GM23338 (cell line): ENCODE data around the gene MKLN1. TPM values are rescaled to one million over a fixed set of nuclear protein-coding genes. Genes with fewer than 3 reads are reported as not detected.

Experiments used
- ATAC-seq: fragments of 200-7000 bp; cut with Tn5 transposase; 3 replicates; pipeline ENCODE4 v1.9.1; 2020
- DNase-seq: peaks from one replicate; pipeline ENCODE4 v3.0.0-alpha.2; 2015; ENCODE audit warnings: low spot score
- H2AFZ ChIP-seq: fragments of 200-600 bp; sonication (generic); 2 replicates; pipeline ENCODE4 v1.8.0; 2016; ENCODE audit warnings: antibody characterized with exemption, mild to moderate bottlenecking, moderate library complexity
- H3F3A ChIP-seq: fragments of 200-600 bp; sonication (generic); replicated peaks from 2 replicates; pipeline ENCODE4 v1.8.0; 2017; ENCODE audit warnings: antibody characterized with exemption, mixed run types, low read depth
- H3K27ac ChIP-seq: fragments of 200-600 bp; sonication (generic); 2 replicates; pipeline ENCODE4 v1.6.1; 2016; ENCODE audit warnings: low read depth
- H3K27me3 ChIP-seq: fragments of 200-600 bp; sonication (generic); 2 replicates; pipeline ENCODE4 v1.8.0; 2016; ENCODE audit warnings: mild to moderate bottlenecking, mixed run types, moderate library complexity; ENCODE audit not compliant: insufficient read depth
- H3K36me3 ChIP-seq: fragments of 200-600 bp; sonication (generic); 2 replicates; pipeline ENCODE4 v1.8.0; 2016; ENCODE audit warnings: mild to moderate bottlenecking; ENCODE audit not compliant: insufficient read depth
- H3K4me1 ChIP-seq: fragments of 200-600 bp; sonication (generic); 2 replicates; pipeline ENCODE4 v1.8.0; 2016; ENCODE audit warnings: mild to moderate bottlenecking, moderate library complexity; ENCODE audit not compliant: insufficient read depth
- H3K4me2 ChIP-seq: fragments of 200-600 bp; sonication (generic); 2 replicates; pipeline ENCODE4 v1.7.1; 2017; ENCODE audit warnings: mixed run types
- H3K4me3 ChIP-seq: fragments of 200-600 bp; sonication (generic); 2 replicates; pipeline ENCODE4 v1.6.1; 2016; ENCODE audit warnings: mixed run types
- H3K79me2 ChIP-seq: fragments of 200-600 bp; sonication (generic); replicated peaks from 2 replicates; pipeline ENCODE4 v1.8.0; 2017; ENCODE audit warnings: mild to moderate bottlenecking; ENCODE audit not compliant: insufficient read depth
- H3K9me2 ChIP-seq: fragments of 200-600 bp; sonication (generic); 2 replicates; pipeline ENCODE4 v1.8.0; 2017; ENCODE audit not compliant: insufficient read depth
- H4K20me1 ChIP-seq: fragments of 200-600 bp; sonication (generic); replicated peaks from 2 replicates; pipeline ENCODE4 v1.8.0; 2017; ENCODE audit warnings: mild to moderate bottlenecking; ENCODE audit not compliant: insufficient read depth
- H3K27ac Mint-ChIP-seq: 2 replicates; pipeline ENCODE4 v1.8.0; 2020; ENCODE audit warnings: inconsistent platforms, mild to moderate bottlenecking, moderate library complexity, mixed read lengths
- H3K27me3 Mint-ChIP-seq: 3 replicates; pipeline ENCODE4 v1.8.0; 2022; ENCODE audit warnings: low read depth, mild to moderate bottlenecking, moderate library complexity, mixed read lengths, inconsistent platforms; ENCODE audit not compliant: insufficient read depth, poor library complexity
- H3K36me3 Mint-ChIP-seq: 3 replicates; pipeline ENCODE4 v1.8.0; 2021; ENCODE audit warnings: low read depth, mild to moderate bottlenecking, inconsistent platforms, moderate library complexity, mixed read lengths
- H3K4me1 Mint-ChIP-seq: 3 replicates; pipeline ENCODE4 v1.8.0; 2020; ENCODE audit warnings: mild to moderate bottlenecking, inconsistent platforms, mixed read lengths
- H3K4me3 Mint-ChIP-seq: 3 replicates; pipeline ENCODE4 v1.8.0; 2021; ENCODE audit warnings: moderate library complexity, mild to moderate bottlenecking, inconsistent platforms, mixed read lengths
- H3K9me3 Mint-ChIP-seq: 3 replicates; pipeline ENCODE4 v1.8.0; 2020; ENCODE audit warnings: moderate library complexity, mild to moderate bottlenecking, inconsistent platforms, mixed read lengths
- CTCF ChIP-seq, 2 experiments: fragments of 200-600 bp in 1 of 2; sonication (generic) in 1 of 2; conservative IDR thresholded peaks; 2 replicates each; pipeline versions ENCODE4 v1.5.1 to v1.6.1; 2016 to 2017; ENCODE audit warnings: antibody characterized with exemption in 2 of 2, low read depth in 2 of 2, mild to moderate bottlenecking in 2 of 2, moderate library complexity in 1 of 2
- ETS1 ChIP-seq: IDR thresholded peaks from 2 replicates; pipeline ENCODE4 v1.6.1; 2016; ENCODE audit warnings: antibody characterized with exemption
- EZH2 ChIP-seq: fragments of 200-600 bp; sonication (generic); IDR thresholded peaks from one replicate; pipeline ENCODE4 v1.8.0; 2017; ENCODE audit warnings: antibody characterized with exemption, mild to moderate bottlenecking, low read depth; ENCODE audit not compliant: unreplicated experiment
- JUNB ChIP-seq: IDR thresholded peaks from one replicate; pipeline ENCODE4 v1.6.1; 2016; ENCODE audit warnings: antibody characterized with exemption; ENCODE audit not compliant: unreplicated experiment
- NANOG ChIP-seq: IDR thresholded peaks from 2 replicates; pipeline ENCODE4 v1.6.1; 2016; ENCODE audit warnings: antibody characterized with exemption, borderline replicate concordance
- POLR2AphosphoS5 ChIP-seq: IDR thresholded peaks from 2 replicates; pipeline ENCODE4 v1.6.1; 2016; ENCODE audit warnings: antibody characterized with exemption, low read depth
- ZNF114 ChIP-seq: fragments of 250-450 bp; sonication (Bioruptor Pico); IDR thresholded peaks from 2 replicates; pipeline ENCODE4 v1.5.0; 2020; ENCODE audit warnings: mild to moderate bottlenecking, moderate library complexity
- ZNF331 ChIP-seq: fragments of 250-450 bp; sonication (Bioruptor Pico); IDR thresholded peaks from 2 replicates; pipeline ENCODE4 v1.5.0; 2020; ENCODE audit warnings: low read depth, mild to moderate bottlenecking, moderate library complexity
- polyA plus RNA-seq: library from polyadenylated mRNA; unstranded; fragments of >200 nt; fragmentation: Nextera tagmentation; extraction: Ambion mirVana; gene quantifications from 2 replicates; pipeline ENCODE4 v1.2.1, GENCODE V29; 2016
- total RNA-seq: library from RNA; depleted of rRNA; stranded (reverse); fragments of >200 nt; shearing (Covaris generic); gene quantifications from 2 replicates; pipeline ENCODE4 v1.2.3, GENCODE V29; 2014
- TF ChIP-seq, protein P1 (sequence below): IDR thresholded peaks from one replicate; pipeline ENCODE4 v1.6.1; 2018; ENCODE audit warnings: antibody characterized with exemption; ENCODE audit not compliant: unreplicated experiment
- TF ChIP-seq, protein P2 (sequence below): fragments of 250-450 bp; sonication (Bioruptor Pico); IDR thresholded peaks from 2 replicates; pipeline ENCODE4 v1.5.0; 2020; ENCODE audit warnings: mild to moderate bottlenecking, moderate library complexity

The MKLN1 gene
- total and polyA plus RNA-seq, 2 experiments from 2014 or later = 25.3 to 46.5 TPM

GRCh38 chr7:131511071-131511470, 183.4 kb downstream of the MKLN1 start (continued):
- TF ChIP-seq POLR2AphosphoS5 (no peak), JUNB (no peak), ETS1 (no peak), ZNF114 (CRISPR knock-in tag) (no peak), ZNF331 (no peak), NANOG (no peak), EZH2 (no peak), CTCF (conservative IDR thresholded peaks at IDR 0.05; ENCODE audit: low read depth in 2 of 2) (no peak)
- TF ChIP-seq, protein P1, sequence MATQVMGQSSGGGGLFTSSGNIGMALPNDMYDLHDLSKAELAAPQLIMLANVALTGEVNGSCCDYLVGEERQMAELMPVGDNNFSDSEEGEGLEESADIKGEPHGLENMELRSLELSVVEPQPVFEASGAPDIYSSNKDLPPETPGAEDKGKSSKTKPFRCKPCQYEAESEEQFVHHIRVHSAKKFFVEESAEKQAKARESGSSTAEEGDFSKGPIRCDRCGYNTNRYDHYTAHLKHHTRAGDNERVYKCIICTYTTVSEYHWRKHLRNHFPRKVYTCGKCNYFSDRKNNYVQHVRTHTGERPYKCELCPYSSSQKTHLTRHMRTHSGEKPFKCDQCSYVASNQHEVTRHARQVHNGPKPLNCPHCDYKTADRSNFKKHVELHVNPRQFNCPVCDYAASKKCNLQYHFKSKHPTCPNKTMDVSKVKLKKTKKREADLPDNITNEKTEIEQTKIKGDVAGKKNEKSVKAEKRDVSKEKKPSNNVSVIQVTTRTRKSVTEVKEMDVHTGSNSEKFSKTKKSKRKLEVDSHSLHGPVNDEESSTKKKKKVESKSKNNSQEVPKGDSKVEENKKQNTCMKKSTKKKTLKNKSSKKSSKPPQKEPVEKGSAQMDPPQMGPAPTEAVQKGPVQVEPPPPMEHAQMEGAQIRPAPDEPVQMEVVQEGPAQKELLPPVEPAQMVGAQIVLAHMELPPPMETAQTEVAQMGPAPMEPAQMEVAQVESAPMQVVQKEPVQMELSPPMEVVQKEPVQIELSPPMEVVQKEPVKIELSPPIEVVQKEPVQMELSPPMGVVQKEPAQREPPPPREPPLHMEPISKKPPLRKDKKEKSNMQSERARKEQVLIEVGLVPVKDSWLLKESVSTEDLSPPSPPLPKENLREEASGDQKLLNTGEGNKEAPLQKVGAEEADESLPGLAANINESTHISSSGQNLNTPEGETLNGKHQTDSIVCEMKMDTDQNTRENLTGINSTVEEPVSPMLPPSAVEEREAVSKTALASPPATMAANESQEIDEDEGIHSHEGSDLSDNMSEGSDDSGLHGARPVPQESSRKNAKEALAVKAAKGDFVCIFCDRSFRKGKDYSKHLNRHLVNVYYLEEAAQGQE = no peak

- Histone ChIP-seq H2AFZ (no peak overlapping the region), H3K4me1 (peaks cover 42% of the 10 kb centered on the region), H3K27ac (peak overlapping the region; percentile 96; the same call in 1 of the 2 replicates), H3K36me3 (peaks cover 52% of the 10 kb centered on the region), H3K79me2 (peaks cover 91% of the 10 kb centered on the region), H3F3A (peaks cover 82% of the 10 kb centered on the region), H3K27me3 (no peaks in the 10 kb centered on the region), H4K20me1 (peaks cover 80% of the 10 kb centered on the region), H3K4me3 (no peak overlapping the region), H3K4me2 (no peak overlapping the region), H3K9me2 (no peaks in the 10 kb centered on the region)
- H3K9me3 Mint-ChIP-seq = no peaks in the 10 kb centered on the region
- H3K27ac Mint-ChIP-seq = peak overlapping the region; percentile 76
- H3K36me3 Mint-ChIP-seq = peaks cover 74% of the 10 kb centered on the region
- no peak overlapping the region for H3K4me3 Mint-ChIP-seq
- H3K27me3 Mint-ChIP-seq = peaks cover 31% of the 10 kb centered on the region
- H3K4me1 Mint-ChIP-seq = peaks cover 66% of the 10 kb centered on the region
- TF ChIP-seq, protein P2, sequence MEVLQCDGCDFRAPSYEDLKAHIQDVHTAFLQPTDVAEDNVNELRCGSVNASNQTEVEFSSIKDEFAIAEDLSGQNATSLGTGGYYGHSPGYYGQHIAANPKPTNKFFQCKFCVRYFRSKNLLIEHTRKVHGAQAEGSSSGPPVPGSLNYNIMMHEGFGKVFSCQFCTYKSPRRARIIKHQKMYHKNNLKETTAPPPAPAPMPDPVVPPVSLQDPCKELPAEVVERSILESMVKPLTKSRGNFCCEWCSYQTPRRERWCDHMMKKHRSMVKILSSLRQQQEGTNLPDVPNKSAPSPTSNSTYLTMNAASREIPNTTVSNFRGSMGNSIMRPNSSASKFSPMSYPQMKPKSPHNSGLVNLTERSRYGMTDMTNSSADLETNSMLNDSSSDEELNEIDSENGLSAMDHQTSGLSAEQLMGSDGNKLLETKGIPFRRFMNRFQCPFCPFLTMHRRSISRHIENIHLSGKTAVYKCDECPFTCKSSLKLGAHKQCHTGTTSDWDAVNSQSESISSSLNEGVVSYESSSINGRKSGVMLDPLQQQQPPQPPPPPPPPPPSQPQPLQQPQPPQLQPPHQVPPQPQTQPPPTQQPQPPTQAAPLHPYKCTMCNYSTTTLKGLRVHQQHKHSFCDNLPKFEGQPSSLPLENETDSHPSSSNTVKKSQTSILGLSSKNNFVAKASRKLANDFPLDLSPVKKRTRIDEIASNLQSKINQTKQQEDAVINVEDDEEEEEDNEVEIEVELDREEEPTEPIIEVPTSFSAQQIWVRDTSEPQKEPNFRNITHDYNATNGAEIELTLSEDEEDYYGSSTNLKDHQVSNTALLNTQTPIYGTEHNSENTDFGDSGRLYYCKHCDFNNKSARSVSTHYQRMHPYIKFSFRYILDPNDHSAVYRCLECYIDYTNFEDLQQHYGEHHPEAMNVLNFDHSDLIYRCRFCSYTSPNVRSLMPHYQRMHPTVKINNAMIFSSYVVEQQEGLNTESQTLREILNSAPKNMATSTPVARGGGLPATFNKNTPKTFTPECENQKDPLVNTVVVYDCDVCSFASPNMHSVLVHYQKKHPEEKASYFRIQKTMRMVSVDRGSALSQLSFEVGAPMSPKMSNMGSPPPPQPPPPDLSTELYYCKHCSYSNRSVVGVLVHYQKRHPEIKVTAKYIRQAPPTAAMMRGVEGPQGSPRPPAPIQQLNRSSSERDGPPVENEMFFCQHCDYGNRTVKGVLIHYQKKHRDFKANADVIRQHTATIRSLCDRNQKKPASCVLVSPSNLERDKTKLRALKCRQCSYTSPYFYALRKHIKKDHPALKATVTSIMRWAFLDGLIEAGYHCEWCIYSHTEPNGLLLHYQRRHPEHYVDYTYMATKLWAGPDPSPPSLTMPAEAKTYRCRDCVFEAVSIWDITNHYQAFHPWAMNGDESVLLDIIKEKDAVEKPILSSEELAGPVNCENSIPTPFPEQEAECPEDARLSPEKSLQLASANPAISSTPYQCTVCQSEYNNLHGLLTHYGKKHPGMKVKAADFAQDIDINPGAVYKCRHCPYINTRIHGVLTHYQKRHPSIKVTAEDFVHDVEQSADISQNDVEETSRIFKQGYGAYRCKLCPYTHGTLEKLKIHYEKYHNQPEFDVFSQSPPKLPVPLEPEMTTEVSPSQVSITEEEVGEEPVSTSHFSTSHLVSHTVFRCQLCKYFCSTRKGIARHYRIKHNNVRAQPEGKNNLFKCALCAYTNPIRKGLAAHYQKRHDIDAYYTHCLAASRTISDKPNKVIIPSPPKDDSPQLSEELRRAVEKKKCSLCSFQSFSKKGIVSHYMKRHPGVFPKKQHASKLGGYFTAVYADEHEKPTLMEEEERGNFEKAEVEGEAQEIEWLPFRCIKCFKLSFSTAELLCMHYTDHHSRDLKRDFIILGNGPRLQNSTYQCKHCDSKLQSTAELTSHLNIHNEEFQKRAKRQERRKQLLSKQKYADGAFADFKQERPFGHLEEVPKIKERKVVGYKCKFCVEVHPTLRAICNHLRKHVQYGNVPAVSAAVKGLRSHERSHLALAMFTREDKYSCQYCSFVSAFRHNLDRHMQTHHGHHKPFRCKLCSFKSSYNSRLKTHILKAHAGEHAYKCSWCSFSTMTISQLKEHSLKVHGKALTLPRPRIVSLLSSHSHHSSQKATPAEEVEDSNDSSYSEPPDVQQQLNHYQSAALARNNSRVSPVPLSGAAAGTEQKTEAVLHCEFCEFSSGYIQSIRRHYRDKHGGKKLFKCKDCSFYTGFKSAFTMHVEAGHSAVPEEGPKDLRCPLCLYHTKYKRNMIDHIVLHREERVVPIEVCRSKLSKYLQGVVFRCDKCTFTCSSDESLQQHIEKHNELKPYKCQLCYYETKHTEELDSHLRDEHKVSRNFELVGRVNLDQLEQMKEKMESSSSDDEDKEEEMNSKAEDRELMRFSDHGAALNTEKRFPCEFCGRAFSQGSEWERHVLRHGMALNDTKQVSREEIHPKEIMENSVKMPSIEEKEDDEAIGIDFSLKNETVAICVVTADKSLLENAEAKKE (CRISPR knock-in tag) = no peak
- no peak for TF ChIP-seq JUNB
- TF ChIP-seq POLR2AphosphoS5 = no peak
- no peak for TF ChIP-seq NANOG
- DNase-seq (no peak), ATAC-seq (no peak)
Observed at GRCh38 chr7:131511774-131512535, 184.3 kb downstream of the MKLN1 start.
